Epithelial cell of esophagus (primary cell): Measurements from ENCODE around the gene USH2A.

ENCODE experiments used
- DNase-seq: peaks from one replicate; pipeline ENCODE4 v3.0.0; 2010; ENCODE audit warnings: low read depth
- H3K4me3 ChIP-seq: 2 replicates; pipeline ENCODE4 v1.5.1; 2011; ENCODE audit warnings: mild to moderate bottlenecking, low read length, control low read depth
- CTCF ChIP-seq: IDR thresholded peaks from 2 replicates; pipeline ENCODE4 v1.5.1; 2011; ENCODE audit warnings: low read depth, mild to moderate bottlenecking, low read length, control low read depth, inconsistent platforms; ENCODE audit not compliant: insufficient read depth; ENCODE audit errors: missing control alignments

Gene USH2A

DNA sequence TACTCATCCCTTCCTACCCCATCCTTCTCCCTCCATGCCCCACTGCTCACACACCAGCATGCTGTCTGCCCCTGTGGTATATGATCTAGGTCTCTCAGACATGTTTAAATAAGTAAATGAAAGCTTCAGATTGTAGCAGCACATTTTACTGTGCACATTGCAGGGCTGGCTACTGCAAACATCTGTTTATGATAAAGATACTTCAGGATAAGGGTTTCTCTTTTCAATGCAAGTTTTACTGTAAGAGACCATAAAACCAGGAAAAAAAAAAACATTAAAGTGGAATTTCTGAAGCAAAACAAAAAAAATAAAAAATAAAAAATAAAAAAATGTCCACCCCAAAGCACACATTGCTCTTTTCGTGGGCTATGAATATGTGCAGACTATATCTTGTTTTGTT lies 184.4 kb downstream of the USH2A start:
- no peak overlapping the region for H3K4me3 ChIP-seq
- DNase-seq, result no peak
- TF ChIP-seq CTCF, result no peak

- no peak overlapping the region for H3K4me3 ChIP-seq
- TF ChIP-seq CTCF, result no peak
- DNase-seq, result no peak
Observed at GRCh38 chr1:216237927-216238542, 185.2 kb downstream of the USH2A start.

DNA sequence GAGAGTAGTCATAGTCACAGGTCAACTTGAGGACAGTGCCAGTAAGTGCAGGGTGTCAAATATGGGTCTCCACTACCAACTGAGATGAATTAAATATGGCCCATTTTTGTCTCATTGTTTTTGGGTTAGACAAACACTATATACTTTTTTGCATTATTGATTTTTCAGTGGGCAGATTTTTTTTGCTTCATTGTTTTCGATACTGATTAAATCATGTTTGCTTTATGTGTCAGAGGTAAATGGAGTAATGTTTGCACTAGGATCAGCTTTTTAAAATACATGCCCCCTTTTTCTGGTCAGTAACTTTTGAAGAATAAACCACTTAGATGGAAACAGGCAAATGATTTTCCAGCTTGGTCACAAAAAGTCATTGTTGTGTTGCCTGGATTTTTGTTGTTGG lies 199.0 kb downstream of the USH2A start:
- H3K4me3 ChIP-seq, result no peak overlapping the region
- no peak for TF ChIP-seq CTCF
- no peak for DNase-seq

DNA sequence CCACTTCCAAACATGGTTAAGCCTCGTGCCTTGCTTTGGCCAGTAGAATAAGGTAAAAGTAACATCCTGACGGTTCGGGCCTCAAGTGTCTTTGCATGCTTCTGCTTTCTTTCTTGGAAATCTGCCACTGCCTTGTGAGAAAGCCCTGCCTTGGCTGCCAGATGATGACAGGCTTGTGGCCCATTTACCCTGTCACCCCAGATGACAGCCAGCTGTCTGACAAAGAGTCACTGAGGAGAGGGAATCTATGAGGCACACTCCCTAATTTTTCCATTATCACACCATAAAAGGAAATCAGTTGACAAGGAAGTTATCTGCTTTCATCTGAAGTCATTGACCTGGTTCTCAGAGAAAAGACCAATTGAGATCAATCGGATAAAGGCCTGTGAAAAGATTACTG lies 199.8 kb downstream of the USH2A start:
- no peak overlapping the region for H3K4me3 ChIP-seq
- DNase-seq, result no peak
- no peak for TF ChIP-seq CTCF

- DNase-seq, result no peak
- TF ChIP-seq CTCF, result no peak
- no peak overlapping the region for H3K4me3 ChIP-seq
Observed at GRCh38 chr1:216222288-216222687, 201.0 kb downstream of the USH2A start.

- peak; percentile 79 for TF ChIP-seq CTCF
- peak overlapping the region; percentile 55 for H3K4me3 ChIP-seq
- DNase-seq, result peak; percentile 66
Observed at GRCh38 chr1:216221260-216221700, 202.0 kb downstream of the USH2A start.

- DNase-seq, result peak; percentile 29
- H3K4me3 ChIP-seq, result no peak overlapping the region
- TF ChIP-seq CTCF, result no peak
Observed at GRCh38 chr1:216216305-216216704, 206.9 kb downstream of the USH2A start.
